ENCODE data around the gene SULF2. TPM values are rescaled to one million over a fixed set of nuclear protein-coding genes. Genes with fewer than 3 reads are reported as not detected.

SULF2 gene
- total and polyA plus RNA-seq, 9 of the 15 experiments (the other 6 are each of a cell fraction or from before 2014, with no cell fraction given): 0.33 TPM; not detected in 8

- intact Hi-C loops (cut with micrococcal nuclease) (no loop called here), in situ Hi-C loops (cut with MboI) (no loop called here)
- H3K9me1 ChIP-seq (ENCODE audit: control insufficient read depth, insufficient read depth, low read length): no peaks in the 10 kb centered on the region
- H3K4me3 ChIP-seq: no peak overlapping the region
- WGBS (ENCODE audit: insufficient coverage, low coverage, missing lambda C conversion rate): 0% methylated on average over 2 of the region's 2 CpGs
- ATAC-seq (no peak), DNase-seq (ENCODE audit: extremely low read depth in 1 of 4, low spot score in 3 of 4) (no peak), FAIRE-seq (no peak)
- TF ChIP-seq HINFP (tag; conservative IDR thresholded peaks at IDR 0.05; ENCODE audit: low read depth) (no peak), IRF1 (CRISPR knock-in tag; IDR thresholded peaks at IDR 0.05; ENCODE audit: borderline replicate concordance) (no peak), USF1 (CRISPR knock-in tag; IDR thresholded peaks at IDR 0.05) (no peak), ATF1 (CRISPR knock-in tag; IDR thresholded peaks at IDR 0.05) (no peak), ATF1 (tag; IDR thresholded peaks at IDR 0.05) (no peak), ZNF146 (CRISPR knock-in tag; IDR thresholded peaks at IDR 0.05; ENCODE audit: unreplicated experiment) (no peak), ATF3 (IDR thresholded peaks at IDR 0.05) (no peak), ATF3 (CRISPR knock-in tag; conservative IDR thresholded peaks at IDR 0.05) (no peak), TAL1 (IDR thresholded peaks at IDR 0.05) (no peak), E2F8 (IDR thresholded peaks at IDR 0.05; ENCODE audit: low read depth, partially characterized antibody) (no peak), POLR2A (conservative IDR thresholded peaks at IDR 0.05) (no peak), HNRNPUL1 (IDR thresholded peaks at IDR 0.05; ENCODE audit: low read length) (no peak), BCOR (IDR thresholded peaks at IDR 0.05) (no peak), HMGN3 (IDR thresholded peaks at IDR 0.05; ENCODE audit: borderline replicate concordance, extremely low read depth, insufficient read length, low read depth, low read length) (no peak), MCM2 (IDR thresholded peaks at IDR 0.05; ENCODE audit: low read depth) (no peak), ZNF165 (CRISPR knock-in tag; IDR thresholded peaks at IDR 0.05; ENCODE audit: borderline replicate concordance) (no peak), PURB (CRISPR knock-in tag; IDR thresholded peaks at IDR 0.05; ENCODE audit: low read depth) (no peak), SUPT5H (IDR thresholded peaks at IDR 0.05) (no peak)
- no peak overlapping the region for H3K27ac ChIP-seq (ENCODE audit: extremely low read depth, low read depth, low read length)
- H3K36me3 ChIP-seq (ENCODE audit: control insufficient read depth, insufficient read depth, low read length): no peaks in the 10 kb centered on the region
- H3K4me1 ChIP-seq (replicated peaks in 1 of 2; ENCODE audit: control insufficient read depth in 2 of 2, insufficient read depth in 2 of 2, low read length in 2 of 2): no peaks in the 10 kb centered on the region
- H3K27me3 ChIP-seq (ENCODE audit: control insufficient read depth in 2 of 2, insufficient read depth in 2 of 2, low read length in 2 of 2): peaks cover 11 to 31% of the 10 kb centered on the region in 2 experiments
- no peak overlapping the region for H3K9ac ChIP-seq (ENCODE audit: insufficient read depth in 1 of 2, low read depth in 2 of 2, low read length in 2 of 2)
- H2AFZ ChIP-seq (ENCODE audit: low read depth, low read length): no peak overlapping the region
- no peaks in the 10 kb centered on the region for H3K79me2 ChIP-seq (ENCODE audit: control insufficient read depth, insufficient read depth, low read length)
- no TSS peak for BruUV-seq (replicated peaks)
- ChIA-PET CTCF (ENCODE audit: low intra/inter-chr PET ratio) (interaction anchor here (0.6 to 0.7 kb wide), 2 partner anchors 897 to 1331 kb away, joined by 3 read pairs; no protein-coding TSS in a partner anchor), POLR2A (no interaction called here)
- no peaks in the 10 kb centered on the region for H4K20me1 ChIP-seq (replicated peaks; ENCODE audit: control insufficient read depth, insufficient read depth, low read length)
- H3K9me3 ChIP-seq (replicated peaks; ENCODE audit: control insufficient read depth, insufficient read depth, low read depth, low read length): no peaks in the 10 kb centered on the region; the same call in 1 of the 2 replicates
- H3K4me2 ChIP-seq (ENCODE audit: insufficient read depth, low read length): no peak overlapping the region
Observed at GRCh38 chr20:47719625-47720024, 65.7 kb downstream of the SULF2 start.
